GM12801 (cell line): ENCODE measurements around the gene ZNF630.

Experiments
- TF ChIP-seq, protein P1 (sequence below): IDR thresholded peaks from one replicate; pipeline ENCODE4 v1.5.1; 2011; ENCODE audit warnings: control low read depth; ENCODE audit not compliant: insufficient read length; ENCODE audit errors: extremely low read depth

ZNF630 gene

DNA sequence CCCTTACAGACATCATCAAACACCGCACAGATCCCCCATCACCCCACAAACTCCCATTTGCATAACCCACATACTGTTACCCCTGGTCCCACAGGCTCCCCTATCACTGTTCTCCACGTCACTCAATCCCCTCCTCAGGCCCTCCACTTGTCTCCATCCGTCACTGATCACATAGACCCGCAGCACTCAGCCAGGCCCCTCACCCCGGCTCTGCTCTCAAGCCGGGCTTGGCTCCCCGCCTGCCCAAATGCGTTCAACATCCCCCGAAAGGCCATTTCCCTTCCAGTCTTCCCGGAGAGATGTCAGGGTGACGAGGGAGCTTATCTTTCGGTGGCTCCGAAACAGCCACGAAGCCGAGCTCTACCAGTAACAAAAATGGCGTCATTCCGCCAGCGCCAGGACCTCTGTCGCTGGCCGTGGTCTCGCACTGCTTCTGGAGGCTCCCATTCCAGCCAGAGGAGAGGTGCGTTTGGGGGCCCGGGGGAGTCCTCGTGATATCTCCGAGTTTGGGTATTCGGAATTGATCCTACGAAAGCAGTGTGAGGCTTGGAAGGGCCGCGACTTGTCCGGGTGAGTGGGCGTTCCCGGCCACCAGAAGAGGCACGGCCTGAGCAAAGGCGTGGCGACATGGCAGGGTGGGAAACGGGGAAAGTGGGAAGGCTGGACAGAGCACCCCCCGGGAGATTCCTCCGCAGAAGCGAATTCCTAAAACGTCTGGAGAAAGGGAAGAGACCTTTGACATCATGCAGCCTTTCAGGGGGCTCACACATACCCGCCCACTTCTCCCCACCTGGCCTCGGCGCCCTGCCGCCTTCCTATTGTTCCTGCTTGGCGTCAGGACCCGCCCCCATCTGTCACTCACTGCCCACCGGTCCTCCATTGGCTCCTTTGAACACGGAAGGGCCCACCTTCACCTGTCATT, at the start of gene ZNF630:
ZNF630 (minus strand) TSS at position 577 of the 922 bp plus-strand sequence. CDS start 4,754 bp downstream, outside the sequence.
- TF ChIP-seq, protein P1, sequence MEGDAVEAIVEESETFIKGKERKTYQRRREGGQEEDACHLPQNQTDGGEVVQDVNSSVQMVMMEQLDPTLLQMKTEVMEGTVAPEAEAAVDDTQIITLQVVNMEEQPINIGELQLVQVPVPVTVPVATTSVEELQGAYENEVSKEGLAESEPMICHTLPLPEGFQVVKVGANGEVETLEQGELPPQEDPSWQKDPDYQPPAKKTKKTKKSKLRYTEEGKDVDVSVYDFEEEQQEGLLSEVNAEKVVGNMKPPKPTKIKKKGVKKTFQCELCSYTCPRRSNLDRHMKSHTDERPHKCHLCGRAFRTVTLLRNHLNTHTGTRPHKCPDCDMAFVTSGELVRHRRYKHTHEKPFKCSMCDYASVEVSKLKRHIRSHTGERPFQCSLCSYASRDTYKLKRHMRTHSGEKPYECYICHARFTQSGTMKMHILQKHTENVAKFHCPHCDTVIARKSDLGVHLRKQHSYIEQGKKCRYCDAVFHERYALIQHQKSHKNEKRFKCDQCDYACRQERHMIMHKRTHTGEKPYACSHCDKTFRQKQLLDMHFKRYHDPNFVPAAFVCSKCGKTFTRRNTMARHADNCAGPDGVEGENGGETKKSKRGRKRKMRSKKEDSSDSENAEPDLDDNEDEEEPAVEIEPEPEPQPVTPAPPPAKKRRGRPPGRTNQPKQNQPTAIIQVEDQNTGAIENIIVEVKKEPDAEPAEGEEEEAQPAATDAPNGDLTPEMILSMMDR = no peak

DNA sequence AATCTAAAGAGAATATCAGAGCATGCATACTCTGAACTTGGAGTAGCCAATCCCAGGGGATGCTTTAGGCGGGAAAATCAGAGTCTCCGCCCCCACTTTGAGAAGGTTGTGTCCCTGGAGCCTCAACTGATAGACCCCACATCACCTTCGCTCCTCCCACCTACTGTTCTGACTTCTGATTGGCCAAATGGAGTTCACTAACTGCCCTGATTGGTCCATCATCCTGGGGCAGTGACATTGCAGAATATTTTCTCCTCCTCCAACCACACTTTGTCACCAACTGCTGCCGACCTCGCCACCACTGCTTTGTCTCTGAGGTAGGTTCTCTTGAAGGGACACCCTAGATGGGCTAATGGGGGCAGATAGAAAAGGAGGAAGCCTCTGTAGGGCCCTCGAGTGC, 36.3 kb upstream of the ZNF630 start:
- TF ChIP-seq, protein P1 = no peak

DNA sequence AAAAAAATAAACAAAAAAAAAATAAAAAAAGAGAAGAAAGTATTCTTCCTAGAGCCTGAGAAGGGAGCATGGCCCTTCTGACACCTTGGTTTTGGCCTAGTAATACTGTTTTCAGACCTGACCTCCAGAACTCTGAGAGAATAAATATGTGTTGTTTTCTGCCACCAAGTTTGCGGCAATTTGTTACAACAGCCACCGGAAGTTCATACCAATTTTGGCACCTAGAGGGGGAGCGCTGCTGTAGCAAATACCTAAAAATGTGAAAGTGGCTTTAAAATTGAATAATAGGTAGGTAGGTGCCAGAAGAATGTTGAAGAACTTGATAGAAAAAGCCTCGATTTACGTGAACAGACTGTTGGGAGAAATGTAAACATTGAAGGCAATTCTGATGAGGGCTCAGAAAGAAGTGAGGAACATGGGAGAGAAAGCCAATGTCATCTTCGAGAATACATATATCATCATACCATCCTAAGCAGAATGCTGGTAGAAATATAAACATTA, 31.5 kb upstream of the ZNF630 start:
- TF ChIP-seq, protein P1 = no peak

DNA sequence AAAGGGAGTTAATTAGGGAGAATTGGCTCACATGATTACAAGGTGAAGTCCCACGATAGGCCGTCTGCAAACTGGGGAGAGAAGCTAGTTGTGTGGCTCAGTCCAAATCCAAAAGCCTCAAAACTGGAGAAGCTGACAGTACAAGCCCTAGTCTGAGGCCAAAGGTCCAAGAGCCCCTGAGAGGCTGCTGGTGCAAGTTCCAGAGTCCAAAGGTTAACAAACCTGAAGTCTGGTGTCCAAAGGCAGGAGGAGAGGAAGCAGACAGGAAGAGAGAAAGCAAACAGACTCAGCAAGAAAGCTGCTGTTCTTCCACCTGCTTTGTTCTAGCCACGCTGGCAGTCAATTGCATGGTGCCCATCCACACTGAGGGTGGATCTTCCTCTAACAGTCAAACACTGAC, 30.0 kb upstream of the ZNF630 start:
- TF ChIP-seq, protein P1 = no peak

DNA sequence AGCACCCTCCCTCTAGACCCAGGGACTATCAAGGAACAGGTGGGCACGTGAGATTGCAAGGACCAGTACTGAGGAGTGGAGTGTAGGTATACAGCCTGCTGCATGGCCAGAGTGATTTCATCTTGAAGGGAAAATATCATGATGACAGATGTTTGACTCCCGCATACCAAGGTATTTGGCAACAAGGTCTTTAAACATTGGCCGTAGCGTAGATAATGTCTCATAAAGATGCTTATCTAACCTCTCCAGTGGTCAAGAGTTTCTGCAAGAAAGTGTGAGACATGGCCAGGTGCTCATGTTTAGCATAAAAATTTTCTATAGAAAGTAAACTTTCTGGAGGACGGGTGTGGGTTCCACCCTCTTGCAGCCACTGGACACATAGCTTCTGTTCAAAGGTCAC, 18.7 kb upstream of the ZNF630 start:
- TF ChIP-seq, protein P1 = no peak

DNA sequence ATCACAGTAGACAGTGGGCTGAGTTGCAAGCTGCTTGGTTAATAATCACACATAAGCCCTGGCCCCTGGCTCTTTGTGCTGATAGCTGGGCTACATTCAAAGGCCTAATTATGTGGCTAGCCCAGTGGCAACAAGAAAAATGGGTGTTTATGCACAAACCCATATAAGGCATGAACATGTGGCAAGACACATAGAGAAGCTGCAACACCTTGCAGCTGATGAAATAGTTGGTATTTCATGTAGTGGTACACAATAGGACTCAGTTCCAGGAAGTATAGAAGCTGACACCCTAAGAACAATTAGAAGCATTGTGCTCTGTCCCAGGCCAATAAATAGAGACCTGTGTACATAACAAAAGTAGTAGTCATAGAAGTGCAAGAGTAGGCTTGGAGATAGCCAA, 14.6 kb upstream of the ZNF630 start:
- TF ChIP-seq, protein P1 = no peak

DNA sequence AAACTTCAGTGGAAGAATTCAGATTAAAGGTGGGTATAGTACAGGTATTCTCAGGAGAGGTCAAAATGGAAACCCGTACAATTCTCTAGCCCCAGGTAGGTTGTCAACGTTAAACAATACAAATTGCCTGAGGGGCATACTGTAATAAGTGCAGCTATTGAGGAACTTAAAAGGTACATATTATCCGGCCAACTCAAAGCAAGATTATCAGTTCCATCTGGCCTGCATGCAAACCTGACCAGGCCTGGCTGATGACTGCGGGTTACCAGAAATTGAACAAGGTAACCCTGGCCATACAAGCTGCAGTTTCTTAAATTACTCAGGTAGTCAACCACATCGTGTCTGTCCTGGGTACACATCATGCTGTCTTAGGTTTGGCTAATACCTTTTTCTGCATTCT, 12.3 kb upstream of the ZNF630 start:
- TF ChIP-seq, protein P1 = no peak
